Measurements from ENCODE around the gene RAD51B.

Gene RAD51B

DNA sequence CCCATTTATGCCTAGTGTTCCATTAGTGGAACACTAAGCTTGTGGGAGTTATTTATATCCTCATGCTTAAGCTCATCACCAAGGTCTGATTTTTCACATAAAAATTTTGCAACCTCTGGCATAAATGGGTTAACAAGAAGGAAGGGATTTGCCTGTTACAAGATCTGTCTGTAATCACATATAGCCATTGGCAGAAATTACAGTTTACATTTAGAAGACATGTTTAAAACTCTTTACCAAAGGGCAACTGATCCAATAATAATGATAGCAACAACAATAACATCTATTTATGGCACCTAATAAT lies 550.4 kb downstream of the RAD51B start:
- FAIRE-seq (peak; percentile 33), DNase-seq (ENCODE audit: insufficient read length) (no peak)
- TF ChIP-seq TAF1 (IDR thresholded peaks at IDR 0.05; ENCODE audit: borderline replicate concordance, low read depth, low read length) (no peak), POLR2AphosphoS5 (IDR thresholded peaks at IDR 0.05; ENCODE audit: low read depth, low read length) (no peak), POLR2A (IDR thresholded peaks at IDR 0.05; ENCODE audit: low read depth, low read length) (no peak)

DNA sequence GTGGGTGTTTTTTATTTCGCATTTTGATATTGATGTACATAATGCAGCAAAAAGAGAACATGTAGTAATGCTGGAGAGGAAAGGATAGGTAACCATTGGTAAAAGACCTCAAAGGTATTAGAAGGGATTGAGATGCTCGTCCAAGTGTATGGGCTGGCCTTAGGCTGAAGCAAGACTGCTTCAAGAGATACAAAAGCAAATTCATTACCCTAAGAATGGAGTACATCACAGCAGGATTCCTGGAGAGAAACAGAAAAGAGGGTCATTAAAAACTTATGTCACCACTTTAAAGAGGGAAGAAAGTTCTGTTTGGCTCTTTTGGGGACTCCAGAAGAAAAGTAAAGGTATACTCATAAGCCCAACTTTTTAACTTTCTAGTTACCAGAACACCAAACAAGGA lies 552.8 kb downstream of the RAD51B start:
- no peak for FAIRE-seq
- TF ChIP-seq POLR2AphosphoS5 (IDR thresholded peaks at IDR 0.05; ENCODE audit: low read depth, low read length) (no peak), TAF1 (IDR thresholded peaks at IDR 0.05; ENCODE audit: borderline replicate concordance, low read depth, low read length) (no peak), POLR2A (IDR thresholded peaks at IDR 0.05; ENCODE audit: low read depth, low read length) (no peak)
- no peak for DNase-seq (ENCODE audit: insufficient read length)

- no peak for DNase-seq (ENCODE audit: insufficient read length)
- TF ChIP-seq POLR2A (IDR thresholded peaks at IDR 0.05; ENCODE audit: low read depth, low read length) = no peak
- no peak for TF ChIP-seq TAF1 (IDR thresholded peaks at IDR 0.05; ENCODE audit: borderline replicate concordance, low read depth, low read length)
- TF ChIP-seq POLR2AphosphoS5 (IDR thresholded peaks at IDR 0.05; ENCODE audit: low read depth, low read length) = no peak
- no peak for FAIRE-seq
These were observed 553.6 kb downstream of the RAD51B start for GRCh38 chr14:68373124-68373646.

GRCh38 chr14:68373847-68374444 lies 554.4 kb downstream of the RAD51B start:
- DNase-seq (ENCODE audit: insufficient read length) (no peak), FAIRE-seq (no peak)
- no peak for TF ChIP-seq POLR2AphosphoS5 (IDR thresholded peaks at IDR 0.05; ENCODE audit: low read depth, low read length)
- no peak for TF ChIP-seq TAF1 (IDR thresholded peaks at IDR 0.05; ENCODE audit: borderline replicate concordance, low read depth, low read length)
- TF ChIP-seq POLR2A (IDR thresholded peaks at IDR 0.05; ENCODE audit: low read depth, low read length) = no peak

GRCh38 chr14:68374682-68375081 lies 555.1 kb downstream of the RAD51B start:
- DNase-seq (ENCODE audit: insufficient read length) = no peak
- no peak for FAIRE-seq
- no peak for TF ChIP-seq TAF1 (IDR thresholded peaks at IDR 0.05; ENCODE audit: borderline replicate concordance, low read depth, low read length)
- TF ChIP-seq POLR2AphosphoS5 (IDR thresholded peaks at IDR 0.05; ENCODE audit: low read depth, low read length) = no peak
- TF ChIP-seq POLR2A (IDR thresholded peaks at IDR 0.05; ENCODE audit: low read depth, low read length) = no peak

DNA sequence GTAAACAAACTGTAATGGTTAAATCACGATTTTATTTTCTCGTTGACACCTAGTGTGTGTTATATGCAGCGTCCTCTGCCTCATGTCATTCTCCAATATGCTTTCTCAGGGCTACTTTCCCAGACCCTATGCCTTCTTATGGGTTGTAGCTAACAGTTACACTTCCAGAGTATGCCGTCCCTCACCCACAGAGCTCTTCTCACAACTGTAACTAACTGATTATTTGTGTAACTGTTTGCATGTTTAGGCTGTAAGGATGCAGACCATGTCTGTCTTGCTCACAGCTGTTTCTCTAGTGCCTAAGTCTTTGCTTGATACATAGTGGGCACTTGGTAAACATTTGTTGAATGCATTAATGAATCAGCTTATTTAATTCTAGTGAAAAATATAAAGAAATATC lies 555.8 kb downstream of the RAD51B start:
- FAIRE-seq (no peak), DNase-seq (ENCODE audit: insufficient read length) (no peak)
- TF ChIP-seq POLR2A (IDR thresholded peaks at IDR 0.05; ENCODE audit: low read depth, low read length) = no peak
- TF ChIP-seq TAF1 (IDR thresholded peaks at IDR 0.05; ENCODE audit: borderline replicate concordance, low read depth, low read length) = no peak
- TF ChIP-seq POLR2AphosphoS5 (IDR thresholded peaks at IDR 0.05; ENCODE audit: low read depth, low read length) = no peak

DNA sequence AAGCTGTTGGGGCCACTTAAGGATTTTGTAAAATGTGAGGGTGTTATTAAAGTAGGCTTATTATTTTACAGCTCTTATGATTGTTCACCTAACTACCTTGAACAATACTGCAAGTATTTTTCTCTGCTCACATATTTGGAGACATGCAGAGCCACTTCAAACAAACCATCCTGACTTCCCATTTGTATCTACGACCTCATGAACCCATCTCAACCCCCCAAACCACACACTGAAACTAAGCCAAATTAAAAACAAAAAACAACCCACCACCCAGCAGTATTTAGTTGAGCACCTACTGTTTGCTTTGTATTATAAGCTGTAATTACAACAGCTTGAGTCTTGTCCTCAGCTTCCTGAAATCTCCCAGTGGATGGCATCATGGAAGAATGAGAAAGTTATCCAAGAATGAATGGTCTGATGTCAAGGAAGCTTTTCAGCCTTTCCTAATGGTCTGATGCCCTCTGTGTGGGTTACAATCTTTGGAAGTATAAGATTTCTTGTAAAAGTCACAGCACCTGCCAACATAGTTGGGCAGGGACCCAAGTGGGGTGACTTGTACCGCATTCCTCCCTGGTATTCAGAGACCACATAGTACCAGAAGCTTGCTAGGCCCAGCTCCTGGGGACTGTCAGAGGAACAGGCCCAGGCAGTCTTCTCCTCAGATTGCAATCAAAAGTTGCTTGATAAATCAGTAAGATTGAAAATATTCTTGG lies 556.6 kb downstream of the RAD51B start:
- FAIRE-seq = no peak

GRCh38 chr14:68377006-68377405 lies 557.4 kb downstream of the RAD51B start:
- no peak for TF ChIP-seq POLR2AphosphoS5 (IDR thresholded peaks at IDR 0.05; ENCODE audit: low read depth, low read length)
- no peak for TF ChIP-seq POLR2A (IDR thresholded peaks at IDR 0.05; ENCODE audit: low read depth, low read length)
- TF ChIP-seq TAF1 (IDR thresholded peaks at IDR 0.05; ENCODE audit: borderline replicate concordance, low read depth, low read length) = no peak
- DNase-seq (ENCODE audit: insufficient read length) (no peak), FAIRE-seq (no peak)

More for the DNA sequence above, 556.6 kb downstream of the RAD51B start:
- TF ChIP-seq TAF1 (IDR thresholded peaks at IDR 0.05; ENCODE audit: borderline replicate concordance, low read depth, low read length) (no peak), POLR2A (IDR thresholded peaks at IDR 0.05; ENCODE audit: low read depth, low read length) (no peak), POLR2AphosphoS5 (IDR thresholded peaks at IDR 0.05; ENCODE audit: low read depth, low read length) (no peak)
- no peak for DNase-seq (ENCODE audit: insufficient read length)

DNA sequence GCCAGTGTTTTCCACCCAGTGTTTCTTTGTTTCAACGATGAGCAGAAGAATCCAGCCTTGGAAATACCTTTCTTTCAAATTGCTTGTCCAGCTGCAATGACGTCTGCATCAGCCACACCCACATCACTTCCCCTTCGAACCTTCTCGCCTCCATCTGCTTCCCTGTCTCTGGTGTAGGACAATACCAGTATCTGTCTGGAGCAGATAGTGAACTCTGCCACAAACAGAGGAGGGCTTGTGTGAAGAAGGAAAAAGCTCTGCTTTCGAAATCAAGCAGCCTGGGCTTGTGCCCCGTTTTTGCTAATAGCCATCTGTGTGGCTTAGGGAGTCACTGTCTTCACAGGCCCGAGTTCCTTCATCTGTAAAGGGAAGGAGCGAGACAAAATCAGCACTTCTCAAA lies 557.9 kb downstream of the RAD51B start:
- TF ChIP-seq POLR2AphosphoS5 (IDR thresholded peaks at IDR 0.05; ENCODE audit: low read depth, low read length) = no peak
- no peak for TF ChIP-seq POLR2A (IDR thresholded peaks at IDR 0.05; ENCODE audit: low read depth, low read length)
- no peak for TF ChIP-seq TAF1 (IDR thresholded peaks at IDR 0.05; ENCODE audit: borderline replicate concordance, low read depth, low read length)
- DNase-seq (ENCODE audit: insufficient read length) (no peak), FAIRE-seq (peak; percentile 69)

GRCh38 chr14:68379510-68380328 lies 560.1 kb downstream of the RAD51B start:
- DNase-seq (ENCODE audit: insufficient read length) = no peak
- no peak for FAIRE-seq
- no peak for TF ChIP-seq POLR2A (IDR thresholded peaks at IDR 0.05; ENCODE audit: low read depth, low read length)
- no peak for TF ChIP-seq POLR2AphosphoS5 (IDR thresholded peaks at IDR 0.05; ENCODE audit: low read depth, low read length)
- no peak for TF ChIP-seq TAF1 (IDR thresholded peaks at IDR 0.05; ENCODE audit: borderline replicate concordance, low read depth, low read length)

DNA sequence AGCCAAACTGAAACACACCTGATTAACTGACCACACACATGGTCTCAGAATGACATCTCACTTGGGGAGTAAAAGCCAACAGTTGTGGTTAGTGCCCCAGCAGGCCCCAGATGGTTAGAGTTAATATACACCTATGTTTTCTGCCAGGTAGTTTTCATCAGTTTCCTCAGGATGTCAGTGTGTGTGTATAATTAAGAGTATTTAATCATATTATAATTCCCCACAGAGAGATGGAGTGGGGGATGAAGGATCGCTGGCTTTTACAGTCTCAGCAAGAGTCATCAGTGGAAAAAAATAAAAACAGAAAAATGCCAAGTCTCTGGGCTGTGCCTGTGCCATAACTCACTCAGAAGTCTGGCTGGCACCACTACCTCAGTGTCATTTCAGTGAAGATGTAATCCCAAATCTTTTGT lies 560.8 kb downstream of the RAD51B start:
- TF ChIP-seq TAF1 (IDR thresholded peaks at IDR 0.05; ENCODE audit: borderline replicate concordance, low read depth, low read length) = no peak
- DNase-seq (ENCODE audit: insufficient read length) (no peak), FAIRE-seq (peak; percentile 53)

Data from GM12892 (cell line).